Transverse colon (tissue), 3 donors: ENCODE measurements around the gene ATP2B1.

Source experiments
- CTCF ChIP-seq, 5 experiments: fragments of 200-600 bp in 3 of 5; fragments of 450-650 bp in 2 of 5; sonication (generic) in 3 of 5; IDR thresholded peaks; 1 replicate in 2 of 5; 2 replicates in 3 of 5; pipeline ENCODE4 v1.5.1; 2016 to 2017; ENCODE audit warnings: antibody characterized with exemption in 5 of 5, inconsistent platforms in 3 of 5, mild to moderate bottlenecking in 2 of 5, moderate library complexity in 1 of 5
- POLR2A ChIP-seq: fragments of 450-650 bp; IDR thresholded peaks from one replicate; pipeline ENCODE4 v1.6.1; 2016; ENCODE audit warnings: antibody characterized with exemption, mild to moderate bottlenecking, moderate library complexity

- TF ChIP-seq CTCF (IDR thresholded peaks at IDR 0.05) (no peak), POLR2A (no peak)
Measured at GRCh38 chr12:89703768-89704167, 4.9 kb downstream of the ATP2B1 start.
